HepG2 (cell line): ENCODE data around the gene PARN. TPM values are rescaled to one million over a fixed set of nuclear protein-coding genes. Genes with fewer than 3 reads are reported as not detected.

Experiments
- ATAC-seq: fragments of 200-7000 bp; cut with Tn5 transposase; 3 replicates; pipeline ENCODE4 v1.9.1; 2020; ENCODE audit warnings: mild to moderate bottlenecking, moderate library complexity
- BruUV-seq: library from RNA; stranded (reverse); fragments of 400-500 nt; replicated peaks from 2 replicates; lab custom pipeline; 2021; lab: Mats Ljungman, UMichigan
- CTCF ChIA-PET: fragments of 300-600 bp; formaldehyde crosslinking; extraction: SDS; loops from one replicate; lab custom pipeline; 2021; ENCODE audit warnings: low total read pairs, inconsistent platforms, low intra/inter-chr PET ratio; lab: Yijun Ruan, JAX
- POLR2A ChIA-PET: fragments of 350-600 bp; sonication (Branson Sonifier 250); formaldehyde crosslinking; loops from one replicate; lab custom pipeline; 2020; ENCODE audit warnings: antibody characterized with exemption, inconsistent platforms; lab: Yijun Ruan, JAX
- DNase-seq: peaks from one replicate; pipeline ENCODE4 v3.0.0-alpha.2; 2015; ENCODE audit warnings: low spot score
- FAIRE-seq: peaks from 3 replicates; lab custom pipeline; 2011; peaks lifted over from hg19 to GRCh38; lab: Jason Lieb, UNC
- H2AFZ ChIP-seq: one replicate; pipeline ENCODE4 v1.6.1; 2011; ENCODE audit warnings: low read length, inconsistent platforms
- H3K27ac ChIP-seq: fragments of 300-600 bp; 3 replicates; pipeline ENCODE4 v1.8.0; 2011; ENCODE audit warnings: mixed run types, mild to moderate bottlenecking, mixed read lengths, low read length, inconsistent platforms; ENCODE audit not compliant: insufficient read depth; ENCODE audit errors: extremely low read length
- H3K27me3 ChIP-seq, 2 experiments: fragments of 200-600 bp in 1 of 2; 2 replicates in 1 of 2; 3 replicates in 1 of 2; pipeline versions ENCODE4 v1.6.0 to v1.8.0; 2011; ENCODE audit warnings: low read length in 2 of 2, mild to moderate bottlenecking in 2 of 2, moderate library complexity in 2 of 2, inconsistent platforms in 1 of 2; ENCODE audit not compliant: insufficient read depth in 2 of 2, control insufficient read depth in 1 of 2
- H3K36me3 ChIP-seq, 2 experiments: fragments of 200-600 bp in 1 of 2; replicated peaks in 1 of 2; 2 replicates in 1 of 2; 3 replicates in 1 of 2; pipeline versions ENCODE4 v1.5.1 to v1.8.0; 2011; ENCODE audit warnings: low read length in 2 of 2, inconsistent platforms in 1 of 2; ENCODE audit not compliant: insufficient read depth in 2 of 2, control insufficient read depth in 1 of 2
- H3K4me1 ChIP-seq: 2 replicates; pipeline ENCODE4 v1.5.1; 2012; ENCODE audit warnings: low read length, inconsistent platforms; ENCODE audit not compliant: insufficient read depth
- H3K4me2 ChIP-seq: 2 replicates; pipeline ENCODE4 v1.6.0; 2011; ENCODE audit warnings: low read depth, low read length, inconsistent platforms
- H3K4me3 ChIP-seq, 3 experiments: fragments of 200-600 bp in 1 of 3; sonication (generic), shearing (Covaris generic) in 1 of 3; replicated peaks in 1 of 3; 2 replicates each; pipeline ENCODE4 v1.5.1; 2011 to 2016; ENCODE audit warnings: low read length in 3 of 3, inconsistent platforms in 2 of 3, low read depth in 2 of 3, mild to moderate bottlenecking in 2 of 3, control low read depth in 1 of 3, mixed read lengths in 1 of 3; ENCODE audit not compliant: insufficient read depth in 1 of 3
- H3K79me2 ChIP-seq: one replicate; pipeline ENCODE4 v1.6.1; 2011; ENCODE audit warnings: low read length, inconsistent platforms; ENCODE audit not compliant: insufficient read depth
- H3K9ac ChIP-seq: 2 replicates; pipeline ENCODE4 v1.6.0; 2011; ENCODE audit warnings: mild to moderate bottlenecking, low read depth, low read length, inconsistent platforms; ENCODE audit not compliant: insufficient read depth
- H3K9me3 ChIP-seq: 2 replicates; pipeline ENCODE4 v1.5.1; 2012; ENCODE audit warnings: mild to moderate bottlenecking, low read length
- H4K20me1 ChIP-seq: 2 replicates; pipeline ENCODE4 v1.6.0; 2011; ENCODE audit warnings: inconsistent platforms, mild to moderate bottlenecking, low read length, moderate library complexity; ENCODE audit not compliant: insufficient read depth
- ELK4 ChIP-seq: sonication (generic); formaldehyde crosslinking; IDR thresholded peaks from 2 replicates; pipeline ENCODE4 v1.9.0; 2021; ENCODE audit warnings: missing genetic modification reagents, borderline replicate concordance
- FOXO4 ChIP-seq: sonication (generic); formaldehyde crosslinking; conservative IDR thresholded peaks from 2 replicates; pipeline ENCODE4 v1.8.1; 2023; ENCODE audit warnings: missing genetic modification reagents
- HMGXB4 ChIP-seq, 2 experiments: sonication (generic) in 1 of 2; formaldehyde crosslinking in 1 of 2; IDR thresholded peaks; 2 replicates each; pipeline versions ENCODE4 v1.4.0 to v1.6.1; 2018 to 2020; ENCODE audit warnings: missing genetic modification reagents in 2 of 2, borderline replicate concordance in 1 of 2, low read depth in 1 of 2, mild to moderate bottlenecking in 1 of 2, missing biosample characterization in 1 of 2
- ZBTB1 ChIP-seq: sonication (generic); formaldehyde crosslinking; IDR thresholded peaks from 2 replicates; pipeline ENCODE4 v1.4.0; 2020; ENCODE audit warnings: missing genetic modification reagents, borderline replicate concordance
- WGBS: methylation state at CpG from one replicate; pipeline ENCODE4 v1.1.6; 2017; ENCODE audit warnings: low lambda C conversion rate; 5-methylcytosine and 5-hydroxymethylcytosine counted together
- in situ Hi-C: cut with HindIII; loops from 2 replicates; pipeline ENCODE4 v1.10.0; 2017; ENCODE audit warnings: low pct_unique_long_range_greater_than_20kb; ENCODE audit not compliant: extremely low pct_ligation_motif_present
- intact Hi-C: fragments of 100-400 bp; cut with micrococcal nuclease; formaldehyde crosslinking; loops from one replicate; pipeline ENCODE4 v1.10.0; 2022; ENCODE audit not compliant: unreplicated experiment
- polyA plus RNA-seq, 8 experiments: library from polyadenylated mRNA; depleted of rRNA in 3 of 8; stranded (reverse) in 7 of 8; unstranded in 1 of 8; fragments of >200 nt; fragmentation: Illumina TruSeq in 4 of 8; extraction: Trizol in 4 of 8; gene quantifications; 2 replicates each; pipeline versions ENCODE4 v1.2.1 to v1.2.3, GENCODE V29; 2011 to 2016; ENCODE audit warnings: low read depth in 4 of 8, missing spikeins in 1 of 8, mixed read lengths in 1 of 8; ENCODE audit not compliant: insufficient read depth in 1 of 8
- total RNA-seq, 5 experiments: library from RNA; depleted of rRNA; stranded (reverse); fragments of >200 nt; fragmentation: Illumina TruSeq; extraction: Trizol; gene quantifications; 2 replicates each; pipeline ENCODE4 v1.2.3, GENCODE V29; 2016; ENCODE audit warnings: low read depth in 1 of 5

PARN gene
- total and polyA plus RNA-seq, 2 of the 13 experiments (the other 11 are each of a cell fraction or from before 2014, with no cell fraction given) = 13.3 to 47.6 TPM

GRCh38 chr16:14530046-14530445 lies 100.0 kb downstream of the PARN start:
- Histone ChIP-seq H3K4me3 (no peak overlapping the region), H3K9me3 (no peaks in the 10 kb centered on the region), H3K27ac (no peak overlapping the region), H3K27me3 (no peaks in the 10 kb centered on the region), H3K9ac (no peak overlapping the region), H3K79me2 (no peaks in the 10 kb centered on the region), H2AFZ (no peak overlapping the region), H3K36me3 (peaks cover 2 to 5% of the 10 kb centered on the region in 2 experiments; a peak in 2 of 5 replicates), H4K20me1 (no peaks in the 10 kb centered on the region), H3K4me2 (no peak overlapping the region), H3K4me1 (peaks cover 52% of the 10 kb centered on the region)
- ATAC-seq (no peak), FAIRE-seq (no peak), DNase-seq (no peak)
- CTCF ChIA-PET = interaction anchor here (1.3 to 3.6 kb wide), 4 partner anchors 229 to 280 kb away, joined by 3 to 31 read pairs (median 17); no protein-coding TSS in a partner anchor
- TF ChIP-seq ZBTB1 (CRISPR knock-in tag) (no peak), HMGXB4 (CRISPR knock-in tag; IDR thresholded peaks at IDR 0.05; ENCODE audit: borderline replicate concordance in 1 of 2, low read depth in 1 of 2) (no peak), FOXO4 (CRISPR knock-in tag) (0 out of 2 replicates have a peak, but pooled peaks have one; percentile 51), ELK4 (CRISPR knock-in tag) (no peak)
- POLR2A ChIA-PET = interaction anchor here (0.8 kb wide), 1 partner anchor 131 kb away, joined by 3 read pairs; no protein-coding TSS in a partner anchor
- intact Hi-C loops (no loop called here), in situ Hi-C loops (no loop called here)
- 100% methylated on average over 2 of the region's 2 CpGs for WGBS
- BruUV-seq = no TSS peak
